SK-N-SH (cell line): ENCODE results near the gene EFHD1.
"Not testable (repeated sequence)": the region's sequence is repeated elsewhere in the genome, so short reads cannot be mapped to it uniquely, and the experiment has no call there.

ENCODE experiments used
- GABPA ChIP-seq: IDR thresholded peaks from 2 replicates; pipeline ENCODE4 v1.4.0; 2012; ENCODE audit warnings: low read depth, mild to moderate bottlenecking
- RAD21 ChIP-seq: IDR thresholded peaks from 2 replicates; pipeline ENCODE4 v1.6.1; 2012; ENCODE audit warnings: mild to moderate bottlenecking, low read length
- YY1 ChIP-seq: IDR thresholded peaks from 2 replicates; pipeline ENCODE4 v1.4.0; 2012; ENCODE audit warnings: low read depth, mild to moderate bottlenecking
- ZBTB33 ChIP-seq: IDR thresholded peaks from 2 replicates; pipeline ENCODE4 v1.4.0; 2012; ENCODE audit warnings: low read depth, borderline replicate concordance
- TF ChIP-seq, protein P1 (sequence below): fragments of 200-600 bp; sonication (generic); IDR thresholded peaks from 2 replicates; pipeline ENCODE4 v1.6.1; 2017; ENCODE audit warnings: antibody characterized with exemption, mild to moderate bottlenecking, moderate library complexity

DNA sequence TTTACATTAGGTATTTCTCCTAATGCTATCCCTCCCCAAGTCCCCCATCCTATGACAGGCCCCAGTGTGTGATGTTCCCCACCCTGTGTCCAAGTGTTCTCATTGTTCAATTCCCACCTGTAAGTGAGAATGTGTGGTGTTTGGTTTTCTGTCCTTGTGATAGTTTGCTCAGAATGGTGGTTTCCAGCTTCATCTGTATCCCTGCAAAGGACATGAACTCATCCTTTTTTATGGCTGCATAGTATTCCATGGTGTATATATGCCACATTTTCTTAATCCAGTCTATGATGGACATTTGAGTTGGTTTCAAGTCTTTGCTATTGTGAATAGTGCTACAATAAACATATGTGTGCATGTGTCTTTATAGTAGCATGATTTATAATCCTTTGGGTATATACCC lies 86.7 kb downstream of the EFHD1 start:
- TF ChIP-seq GABPA, YY1, RAD21, ZBTB33: not testable (repeated sequence)
- TF ChIP-seq, protein P1, sequence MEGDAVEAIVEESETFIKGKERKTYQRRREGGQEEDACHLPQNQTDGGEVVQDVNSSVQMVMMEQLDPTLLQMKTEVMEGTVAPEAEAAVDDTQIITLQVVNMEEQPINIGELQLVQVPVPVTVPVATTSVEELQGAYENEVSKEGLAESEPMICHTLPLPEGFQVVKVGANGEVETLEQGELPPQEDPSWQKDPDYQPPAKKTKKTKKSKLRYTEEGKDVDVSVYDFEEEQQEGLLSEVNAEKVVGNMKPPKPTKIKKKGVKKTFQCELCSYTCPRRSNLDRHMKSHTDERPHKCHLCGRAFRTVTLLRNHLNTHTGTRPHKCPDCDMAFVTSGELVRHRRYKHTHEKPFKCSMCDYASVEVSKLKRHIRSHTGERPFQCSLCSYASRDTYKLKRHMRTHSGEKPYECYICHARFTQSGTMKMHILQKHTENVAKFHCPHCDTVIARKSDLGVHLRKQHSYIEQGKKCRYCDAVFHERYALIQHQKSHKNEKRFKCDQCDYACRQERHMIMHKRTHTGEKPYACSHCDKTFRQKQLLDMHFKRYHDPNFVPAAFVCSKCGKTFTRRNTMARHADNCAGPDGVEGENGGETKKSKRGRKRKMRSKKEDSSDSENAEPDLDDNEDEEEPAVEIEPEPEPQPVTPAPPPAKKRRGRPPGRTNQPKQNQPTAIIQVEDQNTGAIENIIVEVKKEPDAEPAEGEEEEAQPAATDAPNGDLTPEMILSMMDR = not testable (repeated sequence)
